Measurements from ENCODE around the gene SH3PXD2A. TPM values are rescaled to one million over a fixed set of nuclear protein-coding genes. Genes with fewer than 3 reads are reported as not detected.

The SH3PXD2A gene
- total RNA-seq, 1 experiment from 2014 or later, result 0.07 TPM

- Histone ChIP-seq H3K36me3 (ENCODE audit: insufficient read depth, low read length) (no peaks in the 10 kb centered on the region), H3K9me3 (ENCODE audit: low read length) (no peaks in the 10 kb centered on the region), H3K4me1 (ENCODE audit: low read length) (no peaks in the 10 kb centered on the region), H3K4me3 (ENCODE audit: low read length) (no peak overlapping the region), H4K20me1 (ENCODE audit: insufficient read depth, low read depth, low read length) (no peaks in the 10 kb centered on the region), H3K27ac (ENCODE audit: low read length) (no peak overlapping the region), H3K27me3 (ENCODE audit: low read length) (no peaks in the 10 kb centered on the region), H3K4me2 (ENCODE audit: low read depth, low read length, poor library complexity, severe bottlenecking) (no peak overlapping the region), H2AFZ (ENCODE audit: low read length) (no peak overlapping the region), H3K9ac (ENCODE audit: low read length) (no peak overlapping the region), H3K79me2 (ENCODE audit: low read length) (no peaks in the 10 kb centered on the region), H3K9me2 (replicated peaks; ENCODE audit: insufficient read depth, low read length) (no peaks in the 10 kb centered on the region)
- DNase-seq, result no peak
Observed at GRCh38 chr10:103727991-103728689, 127.2 kb downstream of the SH3PXD2A start.

DNA sequence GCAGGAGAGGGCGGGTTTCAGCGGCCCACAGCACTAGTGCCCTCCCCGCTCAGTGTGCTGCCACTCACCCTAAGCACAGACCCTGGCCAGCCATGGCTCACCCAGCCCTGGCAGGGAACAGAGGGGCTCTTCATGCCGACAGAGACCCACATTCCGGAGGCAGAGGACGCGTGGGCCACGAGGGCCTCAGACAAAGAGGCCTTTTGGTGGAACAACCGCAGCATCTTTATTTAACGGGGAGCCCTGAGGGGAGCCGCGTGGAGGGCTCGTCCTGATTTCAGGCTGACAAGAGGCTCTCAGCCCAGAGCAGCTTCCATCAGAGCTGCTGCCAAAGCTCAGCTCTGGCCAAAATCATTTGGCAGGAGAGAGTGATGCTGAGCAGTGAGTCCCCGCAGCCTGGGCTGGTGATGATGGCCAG is 127.8 kb downstream of the SH3PXD2A start:
- no peaks in the 10 kb centered on the region for H3K27me3 ChIP-seq (ENCODE audit: low read length)
- DNase-seq, result no peak
- H2AFZ ChIP-seq (ENCODE audit: low read length), result no peak overlapping the region
- H3K4me3 ChIP-seq (ENCODE audit: low read length), result no peak overlapping the region
- H3K79me2 ChIP-seq (ENCODE audit: low read length), result no peaks in the 10 kb centered on the region
- H3K9ac ChIP-seq (ENCODE audit: low read length), result no peak overlapping the region
- H3K4me2 ChIP-seq (ENCODE audit: low read depth, low read length, poor library complexity, severe bottlenecking), result no peak overlapping the region
- no peaks in the 10 kb centered on the region for H3K9me2 ChIP-seq (replicated peaks; ENCODE audit: insufficient read depth, low read length)
- no peaks in the 10 kb centered on the region for H3K36me3 ChIP-seq (ENCODE audit: insufficient read depth, low read length)
- H3K4me1 ChIP-seq (ENCODE audit: low read length), result no peaks in the 10 kb centered on the region
- H3K27ac ChIP-seq (ENCODE audit: low read length), result no peak overlapping the region
- H4K20me1 ChIP-seq (ENCODE audit: insufficient read depth, low read depth, low read length), result no peaks in the 10 kb centered on the region
- H3K9me3 ChIP-seq (ENCODE audit: low read length), result no peaks in the 10 kb centered on the region

DNA sequence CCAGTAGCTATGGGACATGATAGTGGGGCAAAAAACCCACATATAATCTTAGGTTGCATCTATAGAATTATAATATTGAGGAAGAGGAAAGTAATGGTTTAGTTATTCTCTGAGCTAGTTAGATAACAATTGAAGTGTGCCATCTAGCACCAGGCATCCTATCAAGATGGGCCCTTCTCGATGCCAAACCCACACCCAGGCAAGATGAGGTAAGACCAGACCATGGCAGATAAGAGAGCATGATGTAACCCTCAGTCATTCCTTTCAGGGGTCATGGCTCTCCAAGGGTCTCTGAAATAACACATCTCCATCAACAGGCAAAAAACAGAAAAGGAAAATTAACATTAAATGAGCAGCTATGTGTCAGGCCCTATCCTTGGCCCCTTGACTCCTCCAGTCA is 128.7 kb downstream of the SH3PXD2A start:
- H3K4me2 ChIP-seq (ENCODE audit: low read depth, low read length, poor library complexity, severe bottlenecking), result no peak overlapping the region
- H3K36me3 ChIP-seq (ENCODE audit: insufficient read depth, low read length), result no peaks in the 10 kb centered on the region
- H3K4me1 ChIP-seq (ENCODE audit: low read length), result no peaks in the 10 kb centered on the region
- no peak for DNase-seq
- no peak overlapping the region for H2AFZ ChIP-seq (ENCODE audit: low read length)
- no peaks in the 10 kb centered on the region for H3K9me3 ChIP-seq (ENCODE audit: low read length)
- no peak overlapping the region for H3K4me3 ChIP-seq (ENCODE audit: low read length)
- H3K27me3 ChIP-seq (ENCODE audit: low read length), result no peaks in the 10 kb centered on the region
- no peaks in the 10 kb centered on the region for H3K79me2 ChIP-seq (ENCODE audit: low read length)
- H3K9me2 ChIP-seq (replicated peaks; ENCODE audit: insufficient read depth, low read length), result no peaks in the 10 kb centered on the region
- H3K27ac ChIP-seq (ENCODE audit: low read length), result no peak overlapping the region
- no peak overlapping the region for H3K9ac ChIP-seq (ENCODE audit: low read length)
- no peaks in the 10 kb centered on the region for H4K20me1 ChIP-seq (ENCODE audit: insufficient read depth, low read depth, low read length)

DNA sequence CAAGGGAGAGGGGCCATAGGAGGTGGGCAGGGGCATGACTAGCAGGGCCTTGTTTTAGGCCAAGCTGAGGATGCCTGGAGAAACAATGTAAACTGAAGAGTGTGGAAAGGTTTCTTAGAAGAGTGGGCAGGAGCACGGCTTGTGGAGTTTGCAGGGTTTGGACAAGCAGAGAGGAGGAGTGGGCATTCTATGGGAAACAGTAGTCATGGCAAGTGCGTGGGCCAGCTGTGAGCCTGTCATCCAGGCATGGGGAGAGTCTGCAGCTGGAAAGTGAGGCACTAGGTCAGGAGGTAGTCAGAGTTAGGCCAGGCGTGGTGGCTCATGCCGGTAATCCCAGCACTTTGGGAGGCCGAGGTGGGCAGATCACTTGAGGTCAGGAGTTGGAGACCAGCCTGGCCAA is 130.1 kb downstream of the SH3PXD2A start:
- Histone ChIP-seq H3K27me3 (ENCODE audit: low read length) (no peaks in the 10 kb centered on the region), H3K9me2 (replicated peaks; ENCODE audit: insufficient read depth, low read length) (no peaks in the 10 kb centered on the region), H3K4me1 (ENCODE audit: low read length) (no peaks in the 10 kb centered on the region), H3K9ac (ENCODE audit: low read length) (no peak overlapping the region), H3K4me3 (ENCODE audit: low read length) (no peak overlapping the region), H3K4me2 (ENCODE audit: low read depth, low read length, poor library complexity, severe bottlenecking) (no peak overlapping the region), H3K79me2 (ENCODE audit: low read length) (no peaks in the 10 kb centered on the region), H3K27ac (ENCODE audit: low read length) (no peak overlapping the region), H2AFZ (ENCODE audit: low read length) (no peak overlapping the region), H3K9me3 (ENCODE audit: low read length) (no peaks in the 10 kb centered on the region), H4K20me1 (ENCODE audit: insufficient read depth, low read depth, low read length) (no peaks in the 10 kb centered on the region), H3K36me3 (ENCODE audit: insufficient read depth, low read length) (no peaks in the 10 kb centered on the region)
- DNase-seq, result no peak

GRCh38 chr10:103724771-103725170 is 130.6 kb downstream of the SH3PXD2A start:
- no peaks in the 10 kb centered on the region for H3K4me1 ChIP-seq (ENCODE audit: low read length)
- H4K20me1 ChIP-seq (ENCODE audit: insufficient read depth, low read depth, low read length), result no peaks in the 10 kb centered on the region
- no peaks in the 10 kb centered on the region for H3K79me2 ChIP-seq (ENCODE audit: low read length)
- H3K27ac ChIP-seq (ENCODE audit: low read length), result no peak overlapping the region
- no peaks in the 10 kb centered on the region for H3K9me2 ChIP-seq (replicated peaks; ENCODE audit: insufficient read depth, low read length)
- no peak overlapping the region for H3K4me3 ChIP-seq (ENCODE audit: low read length)
- no peaks in the 10 kb centered on the region for H3K36me3 ChIP-seq (ENCODE audit: insufficient read depth, low read length)
- no peak overlapping the region for H3K9ac ChIP-seq (ENCODE audit: low read length)
- H3K27me3 ChIP-seq (ENCODE audit: low read length), result no peaks in the 10 kb centered on the region
- no peak overlapping the region for H3K4me2 ChIP-seq (ENCODE audit: low read depth, low read length, poor library complexity, severe bottlenecking)
- H3K9me3 ChIP-seq (ENCODE audit: low read length), result no peaks in the 10 kb centered on the region
- DNase-seq, result no peak
- H2AFZ ChIP-seq (ENCODE audit: low read length), result no peak overlapping the region

- Histone ChIP-seq H3K4me1 (ENCODE audit: low read length) (no peaks in the 10 kb centered on the region), H3K9ac (ENCODE audit: low read length) (no peak overlapping the region), H3K27me3 (ENCODE audit: low read length) (no peaks in the 10 kb centered on the region), H3K36me3 (ENCODE audit: insufficient read depth, low read length) (no peaks in the 10 kb centered on the region), H3K4me3 (ENCODE audit: low read length) (no peak overlapping the region), H3K9me3 (ENCODE audit: low read length) (no peaks in the 10 kb centered on the region), H3K79me2 (ENCODE audit: low read length) (no peaks in the 10 kb centered on the region), H2AFZ (ENCODE audit: low read length) (no peak overlapping the region), H3K4me2 (ENCODE audit: low read depth, low read length, poor library complexity, severe bottlenecking) (no peak overlapping the region), H3K27ac (ENCODE audit: low read length) (no peak overlapping the region), H4K20me1 (ENCODE audit: insufficient read depth, low read depth, low read length) (no peaks in the 10 kb centered on the region), H3K9me2 (replicated peaks; ENCODE audit: insufficient read depth, low read length) (no peaks in the 10 kb centered on the region)
- no peak for DNase-seq
Observed at GRCh38 chr10:103724074-103724473, 131.3 kb downstream of the SH3PXD2A start.

GRCh38 chr10:103723557-103723956 is 131.8 kb downstream of the SH3PXD2A start:
- Histone ChIP-seq H3K27me3 (ENCODE audit: low read length) (no peaks in the 10 kb centered on the region), H3K27ac (ENCODE audit: low read length) (no peak overlapping the region), H3K9ac (ENCODE audit: low read length) (no peak overlapping the region)

GRCh38 chr10:103722632-103723031 is 132.7 kb downstream of the SH3PXD2A start:
- no peaks in the 10 kb centered on the region for H3K79me2 ChIP-seq (ENCODE audit: low read length)

More at GRCh38 chr10:103723557-103723956, 131.8 kb downstream of the SH3PXD2A start:
- Histone ChIP-seq H3K4me2 (ENCODE audit: low read depth, low read length, poor library complexity, severe bottlenecking) (no peak overlapping the region), H4K20me1 (ENCODE audit: insufficient read depth, low read depth, low read length) (no peaks in the 10 kb centered on the region), H3K4me1 (ENCODE audit: low read length) (no peaks in the 10 kb centered on the region), H3K79me2 (ENCODE audit: low read length) (no peaks in the 10 kb centered on the region), H3K36me3 (ENCODE audit: insufficient read depth, low read length) (no peaks in the 10 kb centered on the region), H2AFZ (ENCODE audit: low read length) (no peak overlapping the region), H3K4me3 (ENCODE audit: low read length) (no peak overlapping the region), H3K9me3 (ENCODE audit: low read length) (no peaks in the 10 kb centered on the region), H3K9me2 (replicated peaks; ENCODE audit: insufficient read depth, low read length) (no peaks in the 10 kb centered on the region)
- DNase-seq, result no peak

More at GRCh38 chr10:103722632-103723031, 132.7 kb downstream of the SH3PXD2A start:
- no peak overlapping the region for H3K9ac ChIP-seq (ENCODE audit: low read length)
- no peaks in the 10 kb centered on the region for H3K36me3 ChIP-seq (ENCODE audit: insufficient read depth, low read length)
- H3K27me3 ChIP-seq (ENCODE audit: low read length), result no peaks in the 10 kb centered on the region
- H2AFZ ChIP-seq (ENCODE audit: low read length), result no peak overlapping the region
- no peaks in the 10 kb centered on the region for H3K9me3 ChIP-seq (ENCODE audit: low read length)
- H4K20me1 ChIP-seq (ENCODE audit: insufficient read depth, low read depth, low read length), result no peaks in the 10 kb centered on the region
- no peaks in the 10 kb centered on the region for H3K4me1 ChIP-seq (ENCODE audit: low read length)
- H3K4me2 ChIP-seq (ENCODE audit: low read depth, low read length, poor library complexity, severe bottlenecking), result no peak overlapping the region
- no peak for DNase-seq
- H3K9me2 ChIP-seq (replicated peaks; ENCODE audit: insufficient read depth, low read length), result no peaks in the 10 kb centered on the region
- H3K27ac ChIP-seq (ENCODE audit: low read length), result no peak overlapping the region
- H3K4me3 ChIP-seq (ENCODE audit: low read length), result no peak overlapping the region

All from Karpas-422 (cell line).